Heart right ventricle (tissue), 16 donors: ENCODE data around the gene CDK13. TPM values are rescaled to one million over a fixed set of nuclear protein-coding genes. Genes with fewer than 3 reads are reported as not detected.

Experiments
- ATAC-seq, 8 donors: fragments of 200-7000 bp; cut with Tn5 transposase; one replicate each; pipeline ENCODE4 v1.9.1; 2020; ENCODE audit warnings: mild to moderate bottlenecking in 8 of 8, moderate library complexity in 8 of 8, moderate number of reproducible peaks in 1 of 8
- DNase-seq, 2 donors: peaks; one replicate each; pipeline ENCODE4 v3.0.0-alpha.2; 2020
- H3K27ac ChIP-seq, 10 donors: fragments of 200-600 bp; sonication (generic) in 2 of 10; one replicate each; pipeline versions ENCODE4 v1.5.0 to v1.8.0; 2020 to 2022; ENCODE audit warnings: mild to moderate bottlenecking in 3 of 10
- H3K27me3 ChIP-seq, 7 donors: fragments of 200-600 bp; one replicate each; pipeline ENCODE4 v1.8.0; 2021 to 2022; ENCODE audit warnings: mild to moderate bottlenecking in 2 of 7
- H3K36me3 ChIP-seq, 9 donors: fragments of 200-600 bp; sonication (generic) in 1 of 9; one replicate each; pipeline versions ENCODE4 v1.5.0 to v1.8.0; 2020 to 2022; ENCODE audit warnings: mild to moderate bottlenecking in 2 of 9
- H3K4me1 ChIP-seq, 9 donors: fragments of 200-600 bp; sonication (generic) in 1 of 9; one replicate each; pipeline versions ENCODE4 v1.5.0 to v1.8.0; 2020 to 2022; ENCODE audit warnings: mild to moderate bottlenecking in 4 of 9
- H3K4me3 ChIP-seq, 10 donors: fragments of 200-600 bp; sonication (generic) in 2 of 10; one replicate each; pipeline versions ENCODE4 v1.5.0 to v1.8.0; 2020 to 2022; ENCODE audit warnings: mild to moderate bottlenecking in 7 of 10, moderate library complexity in 2 of 10
- H3K9me3 ChIP-seq, 11 donors: fragments of 200-600 bp in 10 of 11; sonication (generic) in 2 of 11; one replicate each; pipeline versions ENCODE4 v1.5.0 to v1.8.0; 2013 to 2022; ENCODE audit warnings: mild to moderate bottlenecking in 2 of 11, control low read depth in 1 of 11, moderate library complexity in 1 of 11
- CTCF ChIP-seq, 9 donors: fragments of 200-600 bp; sonication (generic) in 2 of 9; IDR thresholded peaks; one replicate each; pipeline versions ENCODE4 v1.5.0 to v1.8.0; 2021 to 2022; ENCODE audit warnings: antibody characterized with exemption in 9 of 9, mild to moderate bottlenecking in 5 of 9, moderate library complexity in 1 of 9
- WGBS, 2 donors: extraction: QIAGEN DNeasy Blood & Tissue Kit; methylation state at CpG; one replicate each; pipeline ENCODE4 v1.1.7; 2013; ENCODE audit warnings: inconsistent platforms in 1 of 2; 5-methylcytosine and 5-hydroxymethylcytosine counted together
- intact Hi-C, 10 donors: fragments of 100-400 bp; cut with DNase I; formaldehyde crosslinking; loops; one replicate each; pipeline versions ENCODE4 v1.11.1 to v1.14.2; 2022
- polyA plus RNA-seq, 2 donors: library from polyadenylated mRNA; stranded (reverse); fragments of 200-250 nt; gene quantifications; one replicate each; pipeline ENCODE4 v1.2.3, GENCODE V29; 2013
- total RNA-seq, 10 donors: library from RNA; stranded (reverse); fragmentation: NEBNext Ultra II Directional in 3 of 10; extraction: Animal tissue kit (Norgen Biotek cat#: 25700) in 3 of 10; gene quantifications; one replicate each; pipeline versions ENCODE4 v1.2.1 to v1.2.4, GENCODE V29; 2021 to 2023
- donor health status: Arrhythmogenic right ventricular cardiomyopathy.
- donor health status: ischemic (EF 13 %, LVEDD 7.1; RV severe dilation, severe dysfunction).
- donor health status: healthy with polysubstance abuse.
- donor health status: DM: no; HTN: yes; CAD: no.
- donor health status: DM: no; HTN: no; CAD: no.
- donor health status: ischemic (EF 25% LVEDD 6.9; RV normal size, moderate dysfunction).
- donor health status: ischemic (EF 25% LVEDD 5.7; RV mildly dilated, moderate dysfunction).
- donor health status: healthy.
- donor health status: DM: yes; HTN: yes; CAD: no.
- donor health status: Ischemic cardiomyopathy.
- donor health status: ischemic (EF 35%, LVEDD 5.7; RV mildly dilated, moderate dysfunction).
- donor health status: nonischemic (EF 11% LVEDD 7.7; RV severe dilation, severe dysfunction).
- donor health status: DM: yes; HTN: yes; CAD: no.
- donor health status: PGD.
- donor health status: ischemic (EF 29% LVEDD 5.4; RV normal size, mild dysfunction).
- donor health status: nonischemic (EF 23%, LVEDD 6.1; RV moderate dilation, normal function).

CDK13 gene
- total and polyA plus RNA-seq, 12 donors: 10.2 to 28.8 (median 22.4) TPM

GRCh38 chr7:40000734-40001315 is 50.8 kb downstream of the CDK13 start:
- WGBS, 2 donors: 91 to 93% methylated on average over 6 of the region's 6 CpGs
- Histone ChIP-seq H3K27ac (no peak overlapping the region), H3K36me3 (peaks cover 0 to 78% (median 13%) of the 10 kb centered on the region in 9 donors), H3K4me3 (no peak overlapping the region), H3K9me3 (no peaks in the 10 kb centered on the region), H3K27me3 (no peaks in the 10 kb centered on the region), H3K4me1 (no peaks in the 10 kb centered on the region)
- no peak for TF ChIP-seq CTCF (IDR thresholded peaks at IDR 0.05)
- DNase-seq: no peak
- intact Hi-C loops: no loop called here
- no peak for ATAC-seq

GRCh38 chr7:40001649-40002048 is 51.6 kb downstream of the CDK13 start:
- Histone ChIP-seq H3K4me3 (no peak overlapping the region), H3K9me3 (no peaks in the 10 kb centered on the region), H3K4me1 (no peaks in the 10 kb centered on the region), H3K27me3 (no peaks in the 10 kb centered on the region), H3K36me3 (peaks cover 0 to 84% (median 13%) of the 10 kb centered on the region in 9 donors), H3K27ac (no peak overlapping the region)
- 97% methylated on average over 3 of the region's 3 CpGs for WGBS, 2 donors
- ATAC-seq (no peak), DNase-seq (no peak)
- intact Hi-C loops: no loop called here
- TF ChIP-seq CTCF (IDR thresholded peaks at IDR 0.05): no peak

- no peak overlapping the region for H3K27ac ChIP-seq
- no peaks in the 10 kb centered on the region for H3K9me3 ChIP-seq
- H3K27me3 ChIP-seq: no peaks in the 10 kb centered on the region
- ATAC-seq (no peak), DNase-seq (no peak)
- intact Hi-C loops: no loop called here
- no peak for TF ChIP-seq CTCF (IDR thresholded peaks at IDR 0.05)
- H3K4me1 ChIP-seq: peaks cover 0 to 3% (median 0%) of the 10 kb centered on the region in 9 donors
- 88 to 94% methylated on average over 4 of the region's 4 CpGs for WGBS, 2 donors
- no peak overlapping the region for H3K4me3 ChIP-seq
- peaks cover 0 to 79% (median 13%) of the 10 kb centered on the region in 9 donors for H3K36me3 ChIP-seq
Measured at GRCh38 chr7:40003597-40003996, 53.5 kb downstream of the CDK13 start.

- Histone ChIP-seq H3K4me1 (peaks cover 0 to 3% (median 0%) of the 10 kb centered on the region in 9 donors), H3K36me3 (peaks cover 0 to 75% (median 15%) of the 10 kb centered on the region in 9 donors), H3K4me3 (no peak overlapping the region), H3K27me3 (no peaks in the 10 kb centered on the region), H3K27ac (no peak overlapping the region), H3K9me3 (no peaks in the 10 kb centered on the region)
- WGBS, 2 donors: 72 to 81% methylated on average over 2 of the region's 2 CpGs
- DNase-seq: no peak
- no peak for ATAC-seq
- intact Hi-C loops: no loop called here
- TF ChIP-seq CTCF (IDR thresholded peaks at IDR 0.05): no peak
Measured at GRCh38 chr7:40008223-40008815, 58.3 kb downstream of the CDK13 start.
